NCI-H446 treated with DMSO at 0.1 percent for 48 hours (cell line): ENCODE data around the gene EIF4ENIF1.
"Not testable (repeated sequence)": the region's sequence is repeated elsewhere in the genome, so short reads cannot be mapped to it uniquely, and the experiment has no call there.

ENCODE experiments used
- DNase-seq: peaks from one replicate; lab custom pipeline; 2025; lab: John Stamatoyannopoulos, UW

Gene EIF4ENIF1

DNA sequence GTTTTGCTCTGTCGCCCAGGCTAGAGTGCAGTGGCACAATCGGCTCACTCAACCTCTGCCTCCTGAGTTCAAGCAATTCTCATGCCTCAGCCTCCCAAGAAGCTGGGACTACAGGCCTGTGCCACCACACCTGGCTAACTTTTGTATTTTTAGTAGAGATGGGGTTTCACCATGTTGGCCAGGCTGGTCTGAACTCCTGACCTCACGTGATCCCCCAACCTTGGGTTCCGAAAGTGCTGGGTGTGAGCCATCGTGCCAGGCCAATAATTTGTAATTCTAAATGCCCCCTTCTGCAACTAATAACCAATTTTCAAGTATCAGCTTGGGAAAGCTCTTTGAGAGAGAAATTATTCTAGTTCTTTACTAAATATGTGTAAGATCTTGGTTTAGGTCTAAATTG, 3.7 kb upstream of the EIF4ENIF1 start:
- not testable (repeated sequence) for DNase-seq

DNA sequence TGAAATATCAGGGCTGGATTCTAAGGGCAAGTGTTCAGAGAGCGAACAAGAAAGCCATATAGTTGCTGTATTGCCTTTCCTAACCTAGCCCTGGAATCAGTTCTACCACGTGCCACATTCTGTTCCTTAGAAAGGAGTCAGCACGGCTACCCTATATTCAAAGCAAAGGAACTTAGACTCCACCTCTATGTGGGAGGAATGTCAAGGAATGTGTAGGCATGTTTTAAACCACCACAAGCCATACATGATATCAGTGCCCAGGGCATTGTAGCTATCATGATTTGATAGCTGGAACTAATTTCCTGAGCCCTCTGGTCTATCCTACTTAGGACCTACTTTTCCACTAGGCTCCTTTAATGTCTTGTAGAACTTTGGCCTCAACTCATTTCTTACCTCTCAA, 2.5 kb upstream of the EIF4ENIF1 start:
- no peak for DNase-seq

DNA sequence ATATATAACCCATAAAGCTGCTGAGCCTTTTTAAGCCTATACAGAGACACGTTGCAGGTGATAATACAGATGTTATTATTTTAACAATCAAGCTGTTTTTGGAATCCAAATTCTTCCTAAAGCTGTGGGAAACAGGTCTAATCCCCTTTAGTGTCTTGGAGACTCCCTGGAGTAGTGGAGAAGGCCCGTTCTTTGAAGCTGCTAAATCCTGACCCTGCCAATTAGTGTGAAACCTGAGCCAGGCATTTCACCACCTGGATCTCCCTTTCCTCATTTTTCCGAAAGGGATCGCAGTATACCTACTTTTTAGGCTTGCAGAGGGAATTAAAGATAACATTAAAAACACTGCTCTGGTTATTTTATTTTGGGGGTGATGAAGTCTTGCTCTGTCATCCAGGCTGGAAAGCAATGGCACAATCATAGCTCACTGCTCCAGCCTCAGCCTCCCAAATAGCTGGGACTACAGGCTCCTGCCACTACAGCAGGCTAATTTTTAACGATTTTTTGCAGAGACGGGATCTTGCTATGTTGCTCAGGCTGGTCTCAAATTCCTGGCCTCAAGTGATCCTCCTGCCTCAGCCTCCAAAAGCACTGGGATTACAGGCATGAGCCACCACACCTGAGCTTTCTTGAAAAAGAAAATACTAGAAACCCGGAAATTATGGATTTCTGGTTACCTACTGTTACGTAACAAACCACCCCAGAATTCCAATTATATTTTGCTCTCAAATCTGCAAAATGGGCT, 1.7 kb upstream of the EIF4ENIF1 start:
- DNase-seq: no peak

DNA sequence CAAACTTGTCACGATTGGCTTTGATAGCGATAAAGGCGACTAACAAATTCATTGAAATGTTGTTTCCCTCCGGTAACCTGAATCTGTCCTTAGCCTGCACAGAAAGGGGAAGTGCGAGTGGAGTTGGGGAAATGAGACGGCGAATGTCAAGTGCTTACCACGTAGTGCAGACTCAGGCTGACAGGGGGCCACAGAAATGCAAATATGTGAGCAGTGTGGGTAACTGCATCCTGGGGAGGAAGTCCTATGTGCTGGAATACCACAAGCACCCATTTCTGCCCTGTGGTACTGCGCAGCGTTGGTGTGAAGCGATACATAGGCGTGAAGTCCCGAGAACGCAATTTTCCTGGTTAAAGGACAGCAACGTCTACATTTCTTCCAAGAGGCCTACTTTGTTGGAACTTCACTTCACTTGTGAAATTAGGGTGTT, 869 bp upstream of the EIF4ENIF1 start:
- DNase-seq: no peak

DNA sequence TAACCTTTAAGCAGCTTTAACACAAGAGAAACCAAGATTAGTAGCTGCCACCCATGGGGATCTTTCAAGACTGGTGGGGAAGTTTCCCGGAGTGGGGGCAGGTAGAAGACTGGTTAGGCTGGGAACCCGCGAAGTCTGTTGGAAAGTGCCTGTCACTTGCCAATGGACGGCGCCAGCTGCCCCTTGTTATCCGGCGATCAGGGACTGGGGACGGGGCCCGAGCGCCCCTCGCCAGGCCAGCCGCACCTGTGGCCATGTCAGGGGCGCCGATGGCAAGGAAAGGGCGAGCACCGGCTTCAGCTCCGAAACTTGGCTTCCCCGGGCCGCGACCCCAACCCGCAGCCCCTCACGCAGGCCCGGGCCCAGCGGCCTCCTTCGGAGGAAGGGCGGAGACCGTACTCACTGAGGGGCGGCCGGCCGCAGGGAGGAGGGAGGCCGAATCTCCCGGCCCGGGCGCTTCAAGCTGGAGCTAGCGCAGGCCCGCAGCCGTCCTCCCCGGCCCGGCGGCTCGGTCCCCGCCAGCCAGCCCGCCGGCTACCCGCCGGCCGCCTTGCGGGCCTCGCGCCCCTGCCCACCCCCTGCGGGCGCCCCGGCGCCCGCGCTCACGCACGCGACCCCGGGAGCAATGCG, 539 bp downstream of the EIF4ENIF1 start:
- DNase-seq: no peak

DNA sequence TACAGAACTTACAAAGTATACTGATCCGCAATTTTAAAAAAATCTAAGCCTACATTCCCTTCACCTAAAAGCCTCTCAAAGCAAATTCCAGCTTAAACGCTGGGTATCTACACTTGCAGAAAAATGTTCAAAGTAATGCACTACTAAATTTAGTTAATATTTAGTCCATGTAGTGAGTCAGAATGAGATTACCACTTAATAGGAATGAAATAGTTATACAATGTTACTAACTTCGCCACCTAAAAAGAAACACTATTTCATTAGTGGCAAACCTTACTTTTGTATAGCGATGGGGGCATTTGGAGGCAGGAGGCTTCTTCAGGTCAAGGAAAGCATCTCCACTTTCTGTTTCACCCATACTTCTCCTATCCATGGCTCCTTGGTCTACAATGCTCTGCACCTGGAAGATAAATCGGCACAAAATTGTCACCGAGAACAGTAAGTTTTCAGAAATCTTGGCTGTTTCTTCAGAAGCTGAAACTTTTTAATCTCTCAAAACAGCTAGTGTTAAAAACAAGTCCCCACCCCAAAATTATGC, 1.2 kb downstream of the EIF4ENIF1 start:
- no peak for DNase-seq

DNA sequence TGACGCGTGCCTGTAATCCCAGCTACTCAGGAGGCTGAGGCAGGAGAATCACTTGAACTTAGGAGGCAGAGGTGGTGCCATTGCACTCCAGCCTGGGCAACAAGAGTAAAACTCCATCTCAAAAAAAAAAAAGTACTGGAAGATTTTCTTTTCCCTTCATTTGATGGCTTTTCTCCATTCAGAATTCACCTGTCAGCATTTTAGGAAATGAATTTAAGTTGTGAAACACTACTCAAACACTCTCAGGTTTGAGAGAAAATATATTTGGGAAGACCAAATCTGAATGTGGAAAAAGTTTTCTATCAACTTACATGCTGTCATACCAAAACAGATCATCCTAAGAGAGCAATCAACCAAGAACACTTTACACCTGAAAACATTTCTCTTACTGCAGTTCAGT, 2.7 kb downstream of the EIF4ENIF1 start:
- DNase-seq: no peak

DNA sequence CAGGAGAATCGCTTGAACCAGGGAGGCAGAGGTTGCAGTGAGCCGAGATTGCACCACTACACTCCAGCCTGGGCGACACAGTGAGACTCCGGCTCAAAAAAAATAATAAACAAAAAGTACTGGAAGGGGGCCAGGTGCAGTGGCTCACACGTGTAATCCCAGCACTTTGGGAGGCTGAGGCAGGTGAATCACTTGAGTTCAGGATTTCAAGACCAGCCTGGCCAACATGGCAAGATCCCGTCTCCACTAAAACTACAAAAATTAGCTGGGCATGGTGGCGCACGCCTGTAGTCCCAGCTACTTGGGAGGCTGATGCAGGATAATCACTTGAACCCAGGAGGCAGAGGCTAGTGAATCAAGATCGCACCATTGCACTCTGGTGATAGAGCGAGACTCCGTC, 3.3 kb downstream of the EIF4ENIF1 start:
- DNase-seq: not testable (repeated sequence)

DNA sequence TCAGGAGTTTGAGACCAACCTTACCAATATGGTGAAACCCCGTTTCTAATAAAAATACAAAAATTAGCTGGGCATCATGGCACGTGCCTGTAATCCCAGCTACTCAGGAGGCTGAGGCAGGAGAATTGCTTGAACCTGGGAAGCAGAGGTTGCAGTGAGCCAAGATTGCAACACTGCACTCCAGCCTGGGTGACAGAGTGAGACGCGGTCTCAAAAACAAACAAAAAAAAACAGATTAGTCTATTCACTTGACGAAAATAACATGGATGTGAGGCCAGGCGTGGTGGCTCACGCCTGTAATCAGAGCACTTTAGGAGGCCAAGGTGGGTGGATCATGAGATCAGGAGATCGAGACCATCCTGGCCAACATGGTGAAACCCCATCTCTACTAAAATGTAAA, 7.2 kb downstream of the EIF4ENIF1 start:
- DNase-seq: not testable (repeated sequence)

DNA sequence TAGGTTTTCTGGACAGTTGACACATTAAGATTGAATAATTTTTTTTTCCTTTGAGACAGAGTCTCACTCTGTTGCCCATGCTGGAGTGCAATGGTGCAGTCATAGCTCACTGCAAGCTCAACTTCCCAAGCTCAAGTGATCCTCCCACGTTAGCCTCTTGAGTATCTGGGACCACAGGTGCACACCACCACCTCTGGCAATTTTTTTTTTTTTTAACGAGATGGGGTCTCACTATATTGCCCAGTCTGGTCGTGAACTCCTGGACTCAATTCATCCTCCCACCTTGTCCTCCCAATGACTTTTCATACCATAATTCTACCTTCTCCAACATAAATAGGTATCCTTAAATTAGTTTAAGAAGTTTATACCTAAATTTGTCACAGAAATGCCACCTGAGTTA, 8.5 kb downstream of the EIF4ENIF1 start:
- no peak for DNase-seq

DNA sequence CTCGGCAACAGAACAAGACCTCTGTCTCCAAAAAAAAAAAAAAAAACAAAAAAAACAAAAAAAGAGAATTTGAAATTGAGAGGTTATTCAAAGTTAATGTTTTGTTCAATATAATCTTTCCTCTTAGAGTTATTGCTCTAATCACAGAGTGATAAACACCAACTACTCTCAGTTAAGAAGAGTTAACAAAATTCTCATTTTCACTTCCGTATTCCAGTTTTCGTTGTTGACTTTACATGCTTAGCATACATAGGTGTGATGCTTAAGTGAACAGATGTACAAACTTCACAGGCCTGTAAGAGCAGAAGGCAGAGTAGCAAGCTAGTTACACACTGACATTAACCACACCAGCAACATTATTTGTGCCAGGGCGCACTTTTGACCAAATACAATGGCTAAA, 12.3 kb downstream of the EIF4ENIF1 start:
- no peak for DNase-seq

DNA sequence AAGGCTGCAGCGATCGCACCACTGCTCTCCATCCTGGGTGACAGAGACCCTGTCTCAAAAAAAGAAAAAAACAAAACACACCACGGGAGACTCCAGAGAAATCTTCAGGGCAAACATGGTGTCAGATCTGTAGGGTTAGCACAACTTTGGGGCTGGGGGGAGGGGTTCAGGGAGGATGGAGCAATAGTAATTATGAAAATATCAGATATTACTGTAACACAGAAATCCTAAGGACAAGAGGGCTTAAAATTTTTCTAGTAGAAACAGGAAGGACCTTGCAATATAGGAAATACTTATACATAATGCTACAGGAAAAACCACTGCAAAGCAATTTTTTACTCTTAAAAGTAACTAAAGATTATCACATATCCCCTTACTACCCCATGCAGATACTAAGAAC, 13.8 kb downstream of the EIF4ENIF1 start:
- DNase-seq: no peak

DNA sequence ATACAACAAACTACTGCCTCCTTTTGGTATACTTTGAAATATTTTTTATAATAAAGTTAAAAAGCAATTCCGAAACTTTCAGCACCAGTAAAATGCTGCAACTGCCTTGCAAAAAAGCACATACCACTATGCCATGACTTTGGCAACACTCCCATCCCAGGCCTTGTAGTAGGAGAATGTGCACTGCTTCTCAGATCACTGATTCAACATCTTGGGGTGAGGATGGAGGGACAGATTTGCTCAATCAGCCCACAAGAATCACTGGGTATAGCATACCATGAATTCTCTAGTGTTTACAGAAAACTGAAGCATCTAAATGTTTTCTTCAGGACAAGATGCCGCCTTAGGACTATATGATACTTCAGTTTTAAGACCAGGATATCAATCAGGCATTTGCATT, 14.9 kb downstream of the EIF4ENIF1 start:
- no peak for DNase-seq

DNA sequence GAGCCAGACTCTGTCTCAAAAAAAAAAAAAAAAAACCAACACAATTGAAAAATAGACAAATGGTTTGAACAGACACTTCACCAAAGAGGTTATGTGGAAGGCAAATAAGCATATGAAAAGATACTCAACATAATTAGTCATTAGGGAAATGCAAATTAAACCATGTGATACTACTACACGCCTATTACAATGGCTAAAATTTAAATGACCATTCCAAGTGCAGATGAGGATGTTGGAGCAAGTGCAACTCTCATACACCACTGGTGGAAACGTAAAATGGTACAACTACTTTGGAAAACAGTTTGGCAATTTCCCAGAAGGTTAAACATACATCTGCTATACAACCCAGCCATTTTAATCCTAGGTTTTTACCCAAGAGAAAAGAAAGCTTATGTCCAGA, 24.3 kb downstream of the EIF4ENIF1 start:
- DNase-seq: no peak

DNA sequence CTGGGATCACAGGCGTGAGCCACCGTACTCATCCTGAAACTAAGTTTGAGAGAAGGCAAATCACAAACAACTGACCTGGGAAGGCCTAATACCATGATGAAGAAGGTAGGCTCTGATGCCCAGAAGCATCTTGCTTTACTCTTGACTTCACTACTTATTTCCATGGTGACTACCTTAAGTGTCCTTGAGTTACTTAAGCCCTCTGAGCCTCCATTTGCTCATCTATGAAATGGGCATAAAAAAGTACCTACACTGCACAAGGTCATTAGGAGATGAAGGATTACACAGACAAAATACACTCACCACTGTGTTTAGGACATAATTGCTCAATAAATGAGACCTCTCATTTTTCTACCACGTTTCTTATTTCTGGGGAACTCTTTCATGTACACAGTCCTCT, 27.9 kb downstream of the EIF4ENIF1 start:
- no peak for DNase-seq

DNA sequence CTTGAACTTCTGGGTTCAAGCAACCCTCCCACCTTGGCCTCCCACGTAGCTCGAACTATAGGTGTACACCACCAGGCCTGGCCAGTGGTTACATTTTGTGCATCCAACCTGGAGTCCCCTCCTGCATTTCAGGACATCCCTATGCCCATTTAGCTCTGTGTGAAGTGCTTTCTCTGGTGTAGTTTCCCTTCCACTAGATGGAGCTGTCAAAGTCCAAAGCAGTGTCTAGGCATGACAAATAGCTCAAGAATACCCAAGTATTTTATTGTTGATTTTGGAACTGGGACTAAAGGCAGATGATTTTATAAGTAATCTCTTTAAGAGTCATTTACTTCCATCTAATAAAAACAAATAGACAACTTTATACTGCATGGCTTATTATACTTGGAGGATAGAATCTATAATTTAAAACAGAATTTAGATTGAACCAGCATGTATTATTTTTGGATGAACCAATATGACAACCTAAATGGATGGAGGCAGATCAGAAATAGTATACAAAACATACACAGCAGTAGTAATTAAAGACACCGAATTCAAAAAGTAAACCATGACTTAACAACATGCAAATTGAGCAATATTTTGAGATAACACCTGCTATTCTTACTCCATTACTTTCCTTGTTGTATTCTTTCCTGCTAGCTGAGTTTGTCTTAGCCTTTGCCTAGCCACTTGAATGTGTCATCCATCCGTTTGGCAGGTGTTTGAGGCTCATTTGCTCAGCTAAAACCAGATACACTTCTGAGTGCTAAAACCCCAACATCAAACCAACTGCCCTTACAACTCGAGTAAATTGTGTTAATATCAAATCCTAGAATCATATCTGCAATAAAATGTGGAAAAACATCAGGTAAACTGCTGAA, 37.7 kb downstream of the EIF4ENIF1 start:
- DNase-seq: no peak

DNA sequence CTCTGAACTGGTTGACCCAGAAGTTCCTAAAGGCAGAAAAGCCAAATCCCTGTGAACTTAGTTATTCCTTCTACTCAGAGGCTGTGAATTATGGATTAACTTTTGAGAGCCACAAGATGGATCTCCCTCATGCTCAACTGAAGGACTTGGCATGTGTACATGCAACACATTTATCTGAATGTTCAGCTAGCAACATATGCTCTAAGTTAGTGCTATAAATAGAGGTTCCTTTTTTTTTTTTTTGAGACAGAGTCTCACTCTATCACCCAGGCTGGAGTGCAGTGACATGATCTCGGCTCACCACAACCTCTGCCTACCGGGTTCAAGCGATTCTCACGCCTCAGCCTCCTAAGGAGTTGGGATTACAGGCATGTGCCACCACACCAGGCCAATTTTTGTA, 40.1 kb downstream of the EIF4ENIF1 start:
- DNase-seq: no peak

DNA sequence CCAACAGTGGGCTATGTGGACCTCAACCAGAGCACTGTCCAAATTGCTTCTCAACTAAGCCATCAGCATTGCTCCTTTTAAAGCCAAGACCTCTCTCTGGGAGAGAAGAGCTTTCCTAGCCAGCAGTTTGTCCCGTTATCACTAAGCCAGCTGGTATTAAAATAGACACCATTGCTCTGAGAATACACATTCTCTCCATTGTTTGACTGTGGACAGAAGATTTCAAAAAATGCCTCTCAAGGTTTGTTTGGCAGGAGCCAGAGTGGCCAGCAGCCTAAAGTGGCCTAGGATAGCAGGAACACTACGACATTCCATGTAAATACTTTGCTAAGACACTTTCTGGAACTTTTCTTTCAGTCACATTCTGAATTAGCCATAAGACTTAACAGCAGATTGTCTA, 41.3 kb downstream of the EIF4ENIF1 start:
- no peak for DNase-seq

DNA sequence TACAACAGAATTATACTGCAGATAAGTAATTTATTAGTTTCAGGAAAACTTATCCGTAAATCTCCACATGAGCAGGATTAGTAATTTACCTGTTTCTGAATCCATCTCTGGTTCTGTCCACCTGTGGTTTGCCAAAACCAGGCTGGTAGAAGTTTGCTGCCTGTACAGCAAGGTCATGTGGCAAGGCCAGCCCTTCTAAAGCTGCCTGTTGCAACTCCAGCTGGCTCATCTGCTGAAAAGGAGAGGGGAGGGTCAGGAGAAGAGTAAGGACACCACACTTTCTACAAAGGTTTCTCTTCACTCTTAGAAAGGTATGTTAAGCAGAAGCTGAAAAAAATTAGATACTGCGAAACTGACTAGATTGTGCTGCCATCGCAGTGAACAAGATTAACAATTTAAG, 42.3 kb downstream of the EIF4ENIF1 start:
- DNase-seq: no peak

DNA sequence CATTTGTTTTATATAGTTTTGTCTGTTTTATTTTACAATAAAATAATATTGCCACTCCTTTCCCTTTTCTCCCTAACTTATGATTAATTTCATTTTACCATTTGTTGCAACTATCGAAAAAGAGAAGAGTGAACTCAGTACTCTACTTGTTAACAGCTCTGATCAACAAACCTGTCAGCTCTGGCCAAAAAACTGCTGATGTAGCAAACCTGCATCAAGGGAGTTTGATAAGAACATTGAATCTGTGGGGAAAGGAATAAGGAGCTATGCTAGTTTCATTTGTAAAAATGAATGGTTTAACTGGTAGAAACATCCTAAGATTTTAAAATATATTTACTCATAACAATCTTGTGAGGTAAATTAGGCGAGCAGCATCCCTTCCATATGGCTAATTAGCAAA, 42.9 kb downstream of the EIF4ENIF1 start:
- DNase-seq: no peak

DNA sequence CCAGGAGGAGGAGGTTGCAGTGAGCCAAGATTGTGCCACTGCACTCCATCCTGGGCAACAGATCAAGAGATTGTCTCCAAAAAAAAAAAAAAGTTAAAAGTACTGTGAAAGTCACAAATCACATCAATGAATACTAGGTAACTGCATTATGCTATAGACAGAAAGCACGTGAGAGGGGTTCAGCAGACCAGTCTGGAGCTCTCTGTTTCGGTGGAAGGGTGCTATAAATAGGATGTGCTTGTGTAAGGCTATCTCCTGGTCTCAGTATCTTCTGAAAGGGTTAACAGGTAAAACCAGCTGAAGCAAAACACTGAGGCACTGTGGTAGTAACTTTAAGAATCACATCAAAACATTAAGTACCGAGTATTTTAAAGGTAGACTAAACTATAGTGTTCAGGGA, 43.4 kb downstream of the EIF4ENIF1 start:
- no peak for DNase-seq

DNA sequence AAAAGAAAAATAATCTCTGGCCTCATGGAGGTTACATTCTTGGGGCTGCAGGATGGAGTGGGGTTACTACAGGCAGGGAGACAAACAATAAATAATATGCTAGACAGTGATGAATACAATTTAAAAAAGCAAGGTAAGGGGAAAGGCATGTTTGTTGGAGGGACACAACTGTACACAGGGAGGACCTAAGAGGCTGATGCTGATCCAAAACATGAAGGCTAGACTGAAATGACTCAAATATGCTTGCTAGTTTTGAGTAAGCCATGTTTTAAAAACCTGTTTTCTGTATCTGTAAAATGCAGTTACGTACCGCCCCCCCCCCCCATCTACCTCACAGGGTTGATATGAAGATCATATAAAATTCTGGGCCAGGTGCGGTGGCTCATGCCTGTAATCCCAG, 44.0 kb downstream of the EIF4ENIF1 start:
- no peak for DNase-seq

DNA sequence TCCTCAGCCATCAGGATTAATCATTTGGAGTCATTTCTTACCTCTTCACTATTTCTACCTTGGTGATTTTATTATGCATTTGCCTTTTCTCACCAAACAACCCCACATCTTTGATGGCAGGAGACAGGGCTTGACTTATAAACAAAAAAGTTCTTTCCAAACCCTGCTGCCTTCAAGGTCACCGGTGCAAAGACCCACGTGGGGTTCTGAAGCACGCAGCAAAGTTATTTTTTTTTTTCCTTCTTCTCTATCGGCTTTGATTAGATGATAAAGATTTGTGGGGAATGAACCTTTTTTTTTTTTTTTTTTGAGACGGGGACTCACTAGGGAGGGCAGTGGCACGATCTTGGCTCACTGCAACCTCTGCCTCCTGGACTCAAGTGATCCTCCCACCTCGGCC, 46.1 kb downstream of the EIF4ENIF1 start:
- no peak for DNase-seq
